Posterior cingulate gyrus (tissue), 11 donors: ENCODE measurements around the gene TXNRD2.
A peak's percentile ranks its signal among the peaks of the same experiment; 100 is the strongest.

ENCODE experiments used
- DNase-seq, 10 donors: peaks; one replicate each; pipeline versions ENCODE4 v3.0.0 to v3.0.0-alpha.2; 2020 to 2021; ENCODE audit warnings: mixed read lengths in 3 of 10
- intact Hi-C: fragments of 100-400 bp; cut with DNase I; formaldehyde crosslinking; loops from one replicate; pipeline ENCODE4 v1.15.1; 2023

Gene TXNRD2

DNA sequence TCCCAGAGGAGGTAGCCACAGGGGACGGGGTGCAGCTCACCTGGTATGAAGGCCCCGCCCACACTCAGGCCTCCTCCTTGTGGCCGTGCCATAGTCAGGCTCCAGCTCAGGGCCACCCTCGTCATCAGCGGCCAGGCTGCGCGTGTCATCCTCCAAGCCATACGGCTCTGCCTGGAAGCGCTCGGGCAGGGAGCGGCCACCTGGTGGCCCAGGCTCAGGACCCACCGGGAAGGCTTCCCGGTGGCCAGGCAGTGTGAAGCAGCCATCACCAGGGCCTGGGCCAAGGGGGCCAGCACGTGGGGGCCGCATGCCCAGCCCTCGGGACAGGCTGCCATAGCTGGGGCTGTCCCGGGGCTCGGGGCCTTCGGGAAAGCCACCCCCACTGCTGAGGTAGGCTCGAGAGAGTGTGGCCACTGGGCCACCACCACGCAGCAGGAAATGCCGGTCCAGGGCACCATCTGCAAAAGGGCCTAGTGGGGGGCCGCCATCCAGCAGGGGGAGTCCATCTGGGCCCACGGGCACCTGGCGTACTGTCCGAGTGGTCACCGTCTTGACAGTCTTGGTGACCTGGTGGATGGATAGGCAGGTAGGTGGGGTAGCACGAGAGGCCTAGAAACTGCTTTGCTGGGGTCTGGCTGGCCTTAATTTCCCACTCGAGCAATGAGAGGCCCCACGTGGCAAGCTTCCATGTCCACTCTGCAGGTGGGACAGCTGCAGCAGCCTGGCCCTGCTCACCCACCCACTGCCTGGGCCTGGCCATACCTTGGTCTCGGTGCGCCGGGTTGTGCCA lies 39.7 kb upstream of the TXNRD2 start:
- peak in 2 of 10 donors; percentile 69 to 87 for DNase-seq
- intact Hi-C loops, result no loop called here

DNA sequence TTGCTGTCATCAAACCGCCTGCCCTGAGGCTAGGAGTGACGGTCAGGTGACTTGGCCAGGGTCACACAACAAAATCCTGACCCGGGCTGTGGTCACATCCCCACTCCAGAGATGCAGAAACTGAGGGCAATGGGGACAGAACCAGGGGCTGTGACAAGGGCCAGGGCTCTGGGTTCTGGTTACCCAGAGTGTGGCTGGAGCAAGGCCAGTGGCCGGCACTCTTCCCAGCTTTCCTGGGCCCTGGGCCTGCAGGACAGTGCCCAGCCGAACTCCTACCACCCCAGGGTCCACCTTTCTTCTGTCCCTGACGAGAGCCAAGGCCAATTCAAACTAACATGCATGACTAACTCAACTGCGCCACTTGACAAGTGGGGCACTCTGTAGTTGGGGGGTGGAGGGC lies 39.1 kb upstream of the TXNRD2 start:
- intact Hi-C loops, result no loop called here
- peak in 2 of 10 donors; percentile 55 to 76 for DNase-seq

GRCh38 chr22:19979712-19980493 lies 38.3 kb upstream of the TXNRD2 start:
- intact Hi-C loops, result loop anchor here (10.0 kb wide), 1 partner anchor 135 kb away; the partner anchor contains the start of genes RANBP1 and TRMT2A
- peak in 1 of 10 donors; percentile 74 for DNase-seq

DNA sequence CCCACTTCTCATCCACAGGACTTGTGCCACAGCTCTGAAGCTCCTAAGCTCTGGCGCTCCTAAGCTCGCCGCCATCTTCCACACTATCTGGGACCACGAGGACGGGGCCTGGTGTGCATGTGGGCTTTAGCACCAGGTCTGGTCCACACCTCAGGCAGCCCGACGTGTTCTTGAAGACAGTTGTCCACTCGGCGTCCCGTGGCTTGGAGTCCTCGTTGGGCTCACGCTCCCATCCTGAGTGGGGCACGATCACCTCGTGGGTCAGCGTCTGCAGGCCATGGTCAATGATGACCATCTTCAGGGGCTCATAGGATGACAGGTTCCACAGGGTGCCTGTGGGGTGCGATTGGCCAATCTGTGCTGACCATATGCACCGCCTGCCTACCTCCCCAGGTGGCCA lies 37.1 kb upstream of the TXNRD2 start:
- intact Hi-C loops, result loop anchor here (10.0 kb wide), 1 partner anchor 136 kb away; the partner anchor contains the start of genes RANBP1 and TRMT2A
- DNase-seq, result no peak

DNA sequence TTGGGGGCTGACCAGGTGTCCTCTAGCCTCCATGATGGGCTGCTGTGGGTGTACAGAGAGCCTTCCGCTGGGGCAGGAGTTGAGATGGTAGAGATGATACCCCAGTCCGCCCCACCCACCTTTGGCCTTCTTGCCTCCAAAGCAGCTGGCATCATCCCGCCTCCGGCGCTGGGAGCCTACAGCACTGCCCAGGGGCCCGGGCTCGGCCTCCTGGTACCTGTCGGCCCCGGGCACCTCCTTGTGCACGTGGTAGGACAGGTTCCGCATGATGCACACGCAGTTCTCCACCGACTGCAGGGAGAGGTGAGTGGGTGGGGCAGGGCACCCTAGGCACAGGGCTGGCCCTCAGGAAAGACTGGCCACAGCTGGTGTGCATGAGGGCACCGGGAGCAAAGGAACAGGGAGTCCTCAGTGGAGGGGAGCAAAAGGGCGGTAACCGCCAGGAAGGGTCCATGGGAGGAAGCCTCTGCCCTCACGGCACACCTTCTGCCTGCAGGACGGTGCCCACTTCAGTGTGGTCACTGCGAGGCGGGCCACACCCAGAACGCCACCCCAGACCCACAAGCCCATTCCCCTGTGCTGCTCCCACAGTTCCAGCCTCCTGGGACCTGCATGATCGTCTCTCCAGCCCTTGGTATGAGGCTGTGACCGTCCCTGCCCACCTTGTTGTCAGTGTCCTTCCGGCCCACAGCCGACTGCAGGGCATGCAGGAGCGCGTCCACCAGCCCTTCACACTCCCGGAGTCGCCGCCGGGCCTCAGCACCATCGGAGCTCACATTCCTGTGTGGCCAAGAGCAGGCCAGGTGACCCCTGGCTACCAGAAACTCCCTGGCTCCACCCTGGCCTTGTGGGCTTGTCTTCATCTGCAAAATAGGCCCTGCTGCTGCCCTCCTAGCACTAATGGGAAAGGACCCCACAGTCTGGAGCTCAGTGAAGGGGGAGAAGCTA lies 36.0 kb upstream of the TXNRD2 start:
- no peak for DNase-seq
- intact Hi-C loops, result loop anchor here (10.0 kb wide), 1 partner anchor 137 kb away; the partner anchor contains the start of genes RANBP1 and TRMT2A

GRCh38 chr22:19976671-19977070 lies 35.1 kb upstream of the TXNRD2 start:
- no peak for DNase-seq
- intact Hi-C loops, result loop anchor here (10.0 kb wide), 1 partner anchor 138 kb away; the partner anchor contains the start of genes RANBP1 and TRMT2A

- intact Hi-C loops, result loop anchor here (10.0 kb wide), 1 partner anchor 139 kb away; the partner anchor contains the start of genes RANBP1 and TRMT2A
- DNase-seq, result no peak
Observed at GRCh38 chr22:19975707-19976035, 34.1 kb upstream of the TXNRD2 start.

- DNase-seq, result no peak
Observed at GRCh38 chr22:19974935-19975706, 33.5 kb upstream of the TXNRD2 start.

GRCh38 chr22:19974268-19974861 lies 32.7 kb upstream of the TXNRD2 start:
- DNase-seq, result peak in 2 of 10 donors; percentile 29 to 40
- intact Hi-C loops, result loop anchor here (10.0 kb wide), 1 partner anchor 140 kb away; the partner anchor contains the start of genes RANBP1 and TRMT2A

More at GRCh38 chr22:19974935-19975706, 33.5 kb upstream of the TXNRD2 start:
- intact Hi-C loops, result loop anchor here (10.0 kb wide), 1 partner anchor 140 kb away; the partner anchor contains the start of genes RANBP1 and TRMT2A

DNA sequence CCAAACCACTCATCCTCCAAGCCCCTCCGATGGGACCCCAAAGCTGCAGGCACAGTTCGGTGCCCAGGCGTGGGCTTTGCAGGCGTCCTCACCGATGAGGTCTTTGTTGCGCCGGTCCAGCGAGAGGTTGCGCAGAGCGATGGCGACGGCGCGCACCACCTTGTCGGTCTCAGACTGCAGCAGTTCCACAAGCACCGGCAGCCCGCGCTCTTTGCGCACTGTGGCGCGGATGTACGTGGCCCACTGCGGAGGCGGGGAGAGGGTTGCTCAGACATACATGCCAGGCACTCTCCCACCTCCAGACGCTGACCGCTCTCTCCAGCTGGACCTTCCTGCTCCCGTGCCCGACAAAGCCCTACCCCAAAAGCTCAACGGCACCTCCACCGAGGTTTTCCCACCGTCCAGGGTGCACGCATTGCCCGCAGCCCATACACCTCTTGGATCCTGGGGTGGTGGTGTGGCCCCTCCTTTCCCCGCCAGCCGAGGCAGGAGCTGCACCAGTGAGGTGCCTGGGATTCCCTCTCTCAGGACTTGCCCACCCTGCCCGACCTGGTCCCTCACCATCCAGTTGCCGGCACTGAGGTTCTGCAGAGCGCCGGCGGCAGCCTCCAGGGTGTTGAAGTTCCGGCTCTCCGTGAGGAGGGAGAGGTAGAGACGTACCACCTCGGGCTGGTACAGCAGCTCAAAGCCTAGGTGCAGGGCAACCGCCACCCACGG lies 32.1 kb upstream of the TXNRD2 start:
- no peak for DNase-seq
- intact Hi-C loops, result loop anchor here (10.0 kb wide), 1 partner anchor 141 kb away; the partner anchor contains the start of genes RANBP1 and TRMT2A

GRCh38 chr22:19972652-19973550 lies 31.3 kb upstream of the TXNRD2 start:
- DNase-seq, result no peak
- intact Hi-C loops, result loop anchor here (10.0 kb wide), 1 partner anchor 142 kb away; the partner anchor contains the start of genes RANBP1 and TRMT2A

DNA sequence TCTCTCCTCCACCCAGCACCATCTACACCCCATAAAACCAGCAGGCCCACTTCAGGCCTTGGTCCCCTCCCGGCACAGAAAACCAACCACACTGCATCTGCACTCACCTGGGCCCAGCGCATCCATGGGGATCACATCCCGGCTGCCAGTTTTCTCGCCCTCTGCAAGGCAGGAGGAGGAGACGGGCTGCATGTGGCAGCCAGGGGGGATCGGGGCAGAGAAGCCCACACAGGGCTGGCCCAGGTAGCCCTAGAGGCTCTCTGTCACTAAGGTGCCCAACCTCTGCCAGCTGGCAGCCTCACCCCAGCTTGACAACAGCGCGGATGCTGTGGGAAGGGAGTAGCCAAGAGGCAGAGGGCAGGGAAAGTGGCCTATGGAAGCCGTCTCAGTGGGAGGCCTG lies 30.6 kb upstream of the TXNRD2 start:
- intact Hi-C loops, result loop anchor here (10.0 kb wide), 1 partner anchor 143 kb away; the partner anchor contains the start of genes RANBP1 and TRMT2A
- no peak for DNase-seq

- intact Hi-C loops, result loop anchor here (10.0 kb wide), 1 partner anchor 143 kb away; the partner anchor contains the start of genes RANBP1 and TRMT2A
- DNase-seq, result no peak
Observed at GRCh38 chr22:19971276-19972124, 29.9 kb upstream of the TXNRD2 start.

DNA sequence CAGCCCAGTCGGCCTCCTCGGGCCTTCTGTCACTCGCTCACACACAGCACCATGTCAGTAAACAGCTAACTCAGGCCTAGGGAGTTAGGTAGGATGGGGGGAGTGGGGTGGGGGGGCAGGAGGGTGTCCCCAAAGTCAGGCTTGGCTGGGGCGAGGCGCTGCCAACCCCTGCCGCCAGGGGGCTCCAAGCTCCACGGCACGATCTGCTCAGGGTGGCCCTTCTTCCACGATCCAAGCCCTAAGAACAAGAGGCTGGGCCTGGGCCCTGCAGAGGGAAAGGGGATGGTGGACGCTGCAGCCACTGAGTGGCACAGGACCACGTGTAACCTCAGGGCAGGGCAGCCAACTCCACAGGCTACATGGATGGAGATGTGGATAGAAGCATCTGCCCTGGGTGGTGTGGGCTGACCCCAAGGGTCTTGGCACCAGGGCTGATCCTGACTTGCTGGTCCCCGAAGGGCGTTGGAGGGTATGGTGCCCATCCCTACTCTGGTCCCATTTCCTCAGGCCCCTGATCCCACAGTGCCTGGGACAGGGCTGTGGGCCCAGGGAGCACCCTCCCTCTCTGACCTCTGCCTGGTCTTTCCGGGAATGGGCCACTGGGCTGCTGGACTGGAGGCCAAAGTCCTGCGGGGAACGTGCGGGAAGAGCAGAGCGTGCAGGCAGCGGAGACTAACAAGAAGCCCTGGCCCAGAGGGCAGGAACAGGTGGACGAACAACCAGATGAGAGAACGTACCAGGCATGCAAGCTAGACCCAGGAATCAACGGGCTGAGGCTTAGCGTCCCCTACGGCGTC lies 29.1 kb upstream of the TXNRD2 start:
- DNase-seq, result peak; percentile 47 to 96 (median 77)
- intact Hi-C loops, result loop anchor here (1.0 to 10.0 kb wide), 3 partner anchors 43 to 144 kb away; partner anchors contain the start of genes RANBP1 and TRMT2A

GRCh38 chr22:19970031-19970478 lies 28.4 kb upstream of the TXNRD2 start:
- DNase-seq, result no peak
- intact Hi-C loops, result loop anchor here (1.0 to 10.0 kb wide), 3 partner anchors 43 to 145 kb away; partner anchors contain the start of genes RANBP1 and TRMT2A
